GM18519 (cell line): Measurements from ENCODE around the gene GBP7.

ENCODE experiments used
- ATAC-seq: cut with Tn5 transposase; IDR thresholded peaks from one replicate; pipeline ENCODE4 v1.9.1; 2021; ENCODE audit warnings: mild to moderate bottlenecking, moderate library complexity; ENCODE audit not compliant: unreplicated experiment, low FRiP score

GBP7 gene

DNA sequence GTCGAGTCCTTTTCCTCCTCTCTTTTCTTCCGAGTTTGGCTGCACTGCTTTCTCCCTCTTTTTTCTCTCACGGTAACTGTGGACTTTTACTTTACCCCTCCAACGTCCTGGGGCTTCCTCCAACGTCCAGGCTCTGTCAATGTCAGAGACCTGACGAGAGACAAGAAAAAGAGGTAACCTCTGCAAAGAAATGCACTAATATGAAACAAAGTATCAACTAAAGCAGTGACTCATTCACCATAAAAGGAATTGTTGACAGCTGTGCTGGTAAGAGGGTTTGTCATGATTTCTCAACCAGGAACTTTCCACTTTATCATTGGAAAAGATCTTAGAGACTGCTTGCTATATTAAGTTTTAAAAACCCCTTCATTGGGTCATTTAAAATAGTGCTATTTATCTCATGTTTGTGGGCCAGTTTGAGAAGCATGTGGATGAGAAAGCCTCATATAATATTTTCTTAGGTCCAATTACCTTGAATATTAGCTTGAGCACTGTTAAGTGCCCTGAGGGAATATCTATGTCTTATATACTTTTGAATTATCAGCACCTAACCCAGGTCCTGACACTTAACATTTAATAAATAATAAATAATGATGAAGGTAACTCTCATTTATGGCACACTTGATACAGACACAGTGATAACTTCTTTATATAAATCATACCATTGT lies 49.8 kb downstream of the GBP7 start, which contains the start of gene GBP2:
TSS of gene GBP2 (minus strand) at position 202 of the 668 bp plus-strand sequence. CDS start 4,148 bp downstream, outside the sequence.
- ATAC-seq: peak; percentile 67

DNA sequence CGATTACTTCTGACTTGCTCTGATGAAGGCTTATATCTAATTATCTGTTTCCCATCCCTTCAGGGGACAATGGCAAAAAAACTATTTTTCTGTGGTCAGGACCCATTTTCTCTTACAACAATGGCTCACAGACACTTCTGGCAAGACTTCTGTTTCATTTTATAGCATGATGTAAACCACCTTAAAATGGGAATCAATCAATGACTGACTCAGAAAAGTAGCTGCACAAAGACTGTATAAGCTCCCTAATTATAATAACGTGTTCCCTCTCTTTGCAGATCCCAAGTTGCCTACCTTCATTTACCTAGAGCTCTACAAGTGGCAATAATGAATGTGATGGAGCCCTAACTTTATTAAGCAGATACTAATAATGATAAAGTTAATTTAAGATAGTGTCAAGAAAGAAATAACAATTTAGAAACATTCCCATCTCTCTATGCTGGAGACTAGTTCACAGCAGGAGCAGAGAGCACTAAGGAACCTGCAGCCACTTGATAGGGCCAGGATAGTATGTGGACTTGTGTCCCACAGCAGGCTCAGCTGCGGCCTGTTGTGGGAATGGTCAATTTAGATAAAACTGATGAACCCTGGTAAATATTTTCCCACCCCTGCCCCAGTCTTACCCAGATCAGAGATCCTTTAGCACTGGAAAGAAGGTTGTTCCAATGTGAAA lies 50.4 kb downstream of the GBP7 start:
- ATAC-seq: peak; percentile 13

DNA sequence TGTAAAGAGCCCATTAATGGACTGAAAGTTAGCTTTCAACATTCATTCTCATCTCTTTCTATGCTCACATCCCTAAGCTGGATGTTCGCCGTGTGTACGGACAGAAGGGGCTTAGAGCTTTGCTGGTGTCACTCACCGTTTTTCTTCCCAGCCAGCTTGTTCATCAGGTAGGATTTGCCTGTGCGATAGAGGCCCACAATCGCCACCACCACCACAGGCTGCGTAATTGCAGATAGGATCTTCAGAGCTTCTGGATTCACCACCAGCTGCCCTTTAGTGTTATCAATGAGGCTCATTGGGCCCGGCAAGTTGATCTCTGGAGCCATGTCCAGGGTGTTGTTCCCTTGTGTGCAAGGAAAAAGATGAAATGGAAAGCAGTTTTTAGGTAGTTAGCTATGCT lies 54.2 kb downstream of the GBP7 start:
- no peak for ATAC-seq

DNA sequence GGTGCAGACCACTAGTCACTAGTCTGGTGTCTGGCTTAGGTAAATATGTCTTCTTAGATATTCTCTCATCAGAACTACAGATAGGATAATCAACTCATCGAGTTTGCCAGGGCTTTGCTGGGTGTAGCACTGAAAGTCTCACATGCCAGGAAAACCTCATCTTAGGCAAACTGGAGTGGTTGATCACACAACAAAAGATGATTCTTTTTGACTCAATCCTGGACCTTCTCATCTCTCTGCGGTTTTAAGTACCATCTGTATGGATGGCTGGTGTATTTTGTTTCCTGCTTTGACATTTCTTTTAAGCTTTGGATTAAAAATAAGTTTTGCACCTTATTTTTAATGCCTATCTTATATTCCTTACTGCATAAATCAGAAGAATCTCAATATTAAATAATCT lies 61.1 kb downstream of the GBP7 start:
- ATAC-seq: no peak

DNA sequence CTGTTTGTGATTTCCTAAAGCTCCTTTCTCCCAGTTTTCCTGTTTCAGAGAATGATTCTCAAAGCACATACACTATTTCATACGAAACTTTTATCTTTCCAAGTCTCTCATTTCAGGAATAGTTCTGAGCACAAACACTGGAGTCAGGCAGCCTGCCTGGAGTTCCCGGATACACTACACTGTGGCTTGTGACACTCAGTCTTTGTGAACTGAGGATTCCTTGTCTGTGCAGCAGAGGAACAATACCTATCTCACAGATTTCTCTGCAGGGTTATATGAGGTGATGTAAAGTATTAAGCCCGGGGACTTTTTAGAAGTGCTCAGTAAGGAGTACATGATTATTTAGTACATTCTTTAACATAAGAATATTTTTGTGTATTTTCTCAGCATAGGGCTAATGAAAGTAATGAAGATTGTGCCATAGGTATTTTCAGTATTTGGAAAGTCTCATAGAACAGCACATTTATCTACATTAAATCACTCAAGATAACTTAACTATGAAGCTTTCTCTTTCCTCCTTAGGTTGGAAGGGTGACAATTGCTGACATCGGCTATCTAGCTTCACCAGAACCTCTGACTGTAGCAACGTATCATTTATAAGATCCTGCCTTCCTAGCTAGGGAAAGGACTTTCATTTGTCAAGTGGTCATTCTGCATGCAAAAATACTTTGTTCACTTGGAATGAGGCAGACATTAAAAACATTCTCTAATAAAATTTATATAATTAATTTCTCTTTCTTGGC lies 62.8 kb downstream of the GBP7 start:
- no peak for ATAC-seq

DNA sequence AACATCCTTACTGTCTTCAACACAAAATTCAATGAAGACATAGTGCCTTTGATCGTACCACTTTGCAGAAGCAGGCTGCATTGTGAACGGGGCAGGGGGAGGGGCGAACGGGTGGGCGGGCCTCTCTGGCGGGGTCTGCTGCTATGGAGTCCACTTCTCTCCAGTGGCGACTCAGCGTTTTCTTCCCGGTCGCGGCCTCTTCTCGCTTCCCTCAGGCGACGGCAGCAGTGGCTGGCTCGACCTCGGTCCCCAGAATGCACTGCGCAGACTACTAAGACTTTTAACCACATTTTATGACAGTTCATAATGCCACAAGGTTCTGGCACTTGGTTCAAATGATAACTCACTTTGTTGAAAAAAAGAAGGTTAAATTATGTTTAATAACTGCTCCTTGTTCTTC lies 71.1 kb downstream of the GBP7 start:
- no peak for ATAC-seq

DNA sequence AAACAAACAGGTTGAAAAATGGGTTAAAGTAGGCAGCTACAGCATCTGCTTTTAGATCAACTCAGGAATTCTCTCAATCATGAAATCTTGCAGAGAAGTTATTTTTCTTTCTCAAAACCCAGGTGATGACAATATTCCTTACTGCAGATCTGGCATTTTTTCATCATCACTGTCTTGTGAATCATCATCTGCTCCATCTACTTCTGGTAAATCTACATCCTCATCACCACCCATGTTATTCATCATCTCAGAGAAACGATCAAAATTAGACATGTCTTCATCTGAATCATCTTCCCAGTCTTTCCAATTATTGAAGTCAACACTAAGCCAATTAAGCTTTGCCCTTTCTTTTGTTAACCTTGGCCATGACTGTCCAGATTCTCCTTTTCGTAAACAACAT lies 71.7 kb downstream of the GBP7 start:
- ATAC-seq: no peak

DNA sequence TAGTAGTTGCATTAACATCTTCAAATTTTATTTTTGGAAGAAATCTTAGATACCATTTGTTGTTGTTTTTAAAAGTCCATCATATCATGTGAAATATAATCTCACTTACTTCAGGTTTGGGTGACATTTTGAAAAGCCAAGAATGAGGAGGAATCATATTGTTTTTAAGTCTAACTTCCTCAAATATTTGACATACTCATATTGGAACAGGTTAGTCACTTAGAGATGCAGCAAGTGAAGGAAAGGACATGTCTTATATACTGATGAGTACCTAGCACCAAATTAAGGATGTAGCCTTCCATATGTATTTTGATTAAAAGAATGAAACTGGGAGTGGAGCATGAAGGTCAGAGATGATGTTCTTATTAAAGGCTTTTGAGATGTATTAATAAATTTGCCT lies 73.8 kb downstream of the GBP7 start:
- ATAC-seq: no peak

DNA sequence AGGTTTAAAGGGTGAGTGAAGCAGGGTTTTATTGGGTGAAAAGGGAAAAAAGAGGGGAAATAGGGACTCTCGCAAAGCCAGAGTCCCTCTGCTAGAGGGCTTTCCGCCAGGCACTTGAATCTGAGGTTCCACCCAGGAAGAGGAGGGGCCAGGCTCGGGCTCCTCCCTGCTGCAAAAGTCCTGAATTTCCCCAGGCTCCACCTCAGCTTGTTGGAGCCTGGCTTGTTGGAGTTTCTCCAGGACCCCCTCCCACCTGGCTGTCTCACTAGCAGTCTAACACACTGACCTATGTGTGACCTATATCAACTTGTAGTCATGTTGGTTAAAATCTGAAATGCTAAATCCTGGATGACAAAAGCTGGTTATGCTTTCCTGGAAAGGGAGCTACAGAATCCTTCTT lies 75.4 kb downstream of the GBP7 start:
- ATAC-seq: no peak

DNA sequence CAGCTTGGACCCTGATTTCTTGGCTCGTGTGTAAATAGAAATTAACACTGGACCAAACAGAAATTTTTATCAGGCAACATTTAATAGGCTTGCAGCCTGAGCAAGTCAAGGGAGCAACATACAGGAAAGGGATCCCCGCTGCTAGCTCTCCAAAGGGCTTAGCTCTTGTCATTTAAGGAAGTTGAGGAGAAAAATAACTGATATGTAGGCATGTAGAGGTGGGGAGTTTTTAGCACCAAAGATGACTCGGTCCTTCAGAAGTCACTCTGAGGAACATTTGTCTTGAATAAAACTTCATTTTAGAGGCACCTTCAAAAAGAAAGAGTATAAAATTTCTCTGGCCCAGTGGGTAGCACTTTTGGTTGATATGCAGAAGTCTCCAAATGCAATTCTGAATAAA lies 76.9 kb downstream of the GBP7 start:
- ATAC-seq: no peak

DNA sequence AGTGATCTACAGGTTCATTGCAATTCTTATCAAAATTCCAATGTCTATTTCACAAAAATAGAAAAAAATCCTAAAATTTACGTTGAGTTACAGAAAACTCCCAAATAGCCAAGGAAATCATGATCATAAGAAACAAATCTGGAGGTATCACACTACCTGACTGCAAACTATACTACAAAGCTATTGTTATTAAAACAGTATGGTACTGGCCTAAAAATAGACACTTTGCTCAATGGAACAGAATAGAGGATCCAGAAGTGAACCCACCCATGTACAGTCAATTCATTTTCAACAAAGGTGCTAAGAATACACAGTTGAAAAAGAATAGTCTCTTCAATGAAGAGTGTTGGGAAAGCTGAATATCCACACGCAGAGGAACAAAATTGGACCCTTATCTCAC lies 80.1 kb downstream of the GBP7 start:
- no peak for ATAC-seq

DNA sequence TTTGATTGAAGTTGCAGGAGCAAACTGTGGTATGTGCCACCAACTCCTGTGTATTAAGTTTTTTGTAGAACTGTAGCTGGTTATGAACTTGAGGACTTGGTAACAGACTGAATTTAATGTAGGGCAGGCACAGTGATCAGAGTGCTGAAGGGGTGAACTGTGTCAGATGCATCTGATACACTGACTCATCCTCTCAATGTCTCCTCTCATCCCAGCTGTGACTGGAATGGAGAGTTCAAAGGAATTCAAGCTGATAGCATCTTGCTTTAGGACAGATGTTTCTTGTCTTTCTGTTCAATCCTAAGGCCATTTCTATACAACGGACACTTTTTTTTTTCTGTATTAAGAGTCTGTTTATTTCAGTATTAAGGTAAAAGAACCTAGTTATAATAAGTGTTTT lies 85.8 kb downstream of the GBP7 start:
- ATAC-seq: no peak

DNA sequence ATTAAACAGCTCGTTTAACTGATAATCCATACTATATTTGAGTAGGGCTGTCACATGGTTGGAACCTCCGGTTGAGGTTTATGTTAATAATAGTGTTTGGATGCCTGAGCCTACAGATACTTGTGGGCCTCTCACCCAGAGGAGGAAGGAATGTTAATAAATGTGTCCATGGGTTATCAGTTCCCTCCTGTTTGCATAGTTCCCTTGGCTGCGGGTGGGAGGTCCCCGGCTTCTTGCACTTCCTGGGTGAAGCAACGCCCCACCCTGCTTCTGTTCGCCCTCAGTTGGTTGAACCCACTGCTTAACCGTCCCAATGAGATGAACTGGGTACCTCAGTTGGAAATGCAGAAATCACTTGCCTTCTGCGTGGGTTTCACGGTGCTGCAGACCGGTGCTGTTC lies 87.2 kb downstream of the GBP7 start:
- no peak for ATAC-seq

DNA sequence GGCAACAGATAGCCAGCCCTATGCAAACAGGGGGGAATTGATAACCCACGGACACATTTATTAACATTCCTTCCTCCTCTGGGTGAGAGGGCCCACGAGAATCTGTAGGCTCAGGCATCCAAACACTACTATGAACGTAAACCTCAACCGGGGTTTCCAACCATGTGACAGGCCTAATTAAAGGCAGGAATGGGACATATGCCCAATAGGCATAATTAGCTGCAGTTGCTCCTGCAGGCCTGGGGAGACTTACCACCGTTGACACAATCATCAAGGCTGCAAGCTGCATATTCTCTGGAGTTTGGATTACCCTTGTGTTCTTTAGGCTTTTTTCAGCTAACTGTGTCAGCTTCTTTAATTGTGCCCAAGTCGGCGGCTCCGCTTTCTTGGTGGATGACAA lies 88.6 kb downstream of the GBP7 start:
- no peak for ATAC-seq

DNA sequence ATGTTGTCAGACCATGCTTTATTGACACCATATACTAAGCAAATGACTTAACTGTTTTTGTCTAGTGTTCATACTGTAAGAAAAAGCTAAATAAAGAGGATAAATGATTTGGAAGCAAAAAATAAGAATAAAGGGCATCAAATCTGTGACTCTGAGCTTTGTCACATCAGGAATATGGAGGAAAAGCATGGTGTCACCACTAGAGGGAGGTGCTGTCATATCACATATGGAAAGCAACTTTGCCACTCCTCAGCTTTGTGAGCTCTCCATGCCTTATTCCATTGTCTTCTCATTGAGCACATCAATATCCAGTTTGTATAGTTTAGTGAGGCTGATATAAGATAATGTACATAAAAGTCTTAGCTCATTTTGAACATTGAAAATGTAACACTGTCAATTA lies 90.0 kb downstream of the GBP7 start:
- ATAC-seq: no peak
